Measurements from ENCODE around the gene REEP1.

- TF ChIP-seq CTCF (IDR thresholded peaks at IDR 0.05) = no peak
- no peak for TF ChIP-seq POLR2A (IDR thresholded peaks at IDR 0.05)
Measured at GRCh38 chr2:86223927-86224560, 113.4 kb downstream of the REEP1 start.

Data from testis (tissue), 2 donors.